SK-N-DZ (cell line): ENCODE results near the gene OXCT1.
"Not testable (repeated sequence)": the region's sequence is repeated elsewhere in the genome, so short reads cannot be mapped to it uniquely, and the experiment has no call there.

Source experiments
- DNase-seq: peaks from one replicate; pipeline ENCODE4 v3.0.0-alpha.2; 2015; ENCODE audit warnings: low spot score

Gene OXCT1

DNA sequence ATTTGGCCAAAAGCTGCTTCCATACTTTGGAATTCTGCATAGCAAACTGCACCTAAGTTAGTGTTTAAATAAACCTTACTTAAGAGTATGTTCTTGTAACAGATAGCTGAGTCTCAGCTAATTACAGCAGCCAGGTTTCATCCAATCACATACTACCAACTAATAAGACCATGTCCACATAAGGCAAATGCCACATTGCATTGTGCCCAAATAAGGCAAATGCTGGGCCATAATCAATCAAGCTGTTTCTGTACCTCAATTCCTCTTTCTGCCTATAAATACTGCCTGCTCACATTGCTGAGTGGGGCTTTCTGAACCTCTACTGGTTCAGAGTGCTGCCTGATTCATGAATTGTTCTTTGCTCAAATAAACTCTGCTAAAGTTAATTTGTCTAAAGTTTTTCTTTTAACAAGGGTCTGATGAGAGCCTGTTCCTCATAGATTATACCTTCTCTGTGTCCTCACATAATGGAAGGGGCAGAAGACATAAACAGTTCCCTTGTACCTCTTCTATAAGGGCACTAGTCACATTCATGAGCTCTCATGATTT lies 4.4 kb upstream of the OXCT1 start:
- DNase-seq = no peak

DNA sequence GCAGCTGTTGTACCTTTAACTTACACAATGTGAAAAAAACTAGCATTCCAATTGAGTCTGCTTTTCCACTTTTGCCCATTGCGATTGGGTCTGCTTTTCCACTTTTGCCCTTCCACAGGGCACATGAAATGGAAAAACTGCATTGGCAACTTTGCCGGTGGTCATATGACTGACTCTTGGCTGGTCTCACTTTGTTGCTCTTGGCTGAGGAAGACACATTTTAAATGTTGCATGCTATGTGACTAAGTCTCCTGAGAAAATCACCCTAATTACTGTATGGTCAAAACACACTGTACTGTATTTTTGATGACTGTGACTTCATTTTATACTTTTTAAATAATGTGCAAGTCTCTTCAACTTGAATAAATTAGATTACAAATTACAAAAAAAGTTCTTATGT lies 1.6 kb upstream of the OXCT1 start:
- DNase-seq = no peak

DNA sequence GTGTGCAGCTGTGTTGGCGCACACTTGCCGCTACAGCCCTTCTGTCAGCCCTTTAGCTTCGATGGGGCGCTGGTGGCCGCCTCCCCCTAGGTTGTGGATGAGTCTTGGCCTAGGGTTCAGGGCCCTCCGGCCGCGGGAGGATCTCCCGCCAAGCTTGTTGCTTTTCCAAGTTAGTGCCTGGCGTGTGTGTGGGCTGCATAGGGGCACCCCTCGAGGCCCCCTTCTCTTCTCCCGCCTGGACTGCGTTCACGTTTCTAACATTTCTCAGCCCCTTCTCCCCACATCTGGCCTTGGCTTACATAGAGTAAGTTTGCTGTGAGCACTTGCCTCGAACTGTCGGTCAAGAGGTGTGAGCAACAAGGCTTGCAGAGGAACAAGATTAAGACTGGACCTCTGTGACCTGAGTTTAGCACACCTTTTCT lies 413 bp upstream of the OXCT1 start:
- no peak for DNase-seq

DNA sequence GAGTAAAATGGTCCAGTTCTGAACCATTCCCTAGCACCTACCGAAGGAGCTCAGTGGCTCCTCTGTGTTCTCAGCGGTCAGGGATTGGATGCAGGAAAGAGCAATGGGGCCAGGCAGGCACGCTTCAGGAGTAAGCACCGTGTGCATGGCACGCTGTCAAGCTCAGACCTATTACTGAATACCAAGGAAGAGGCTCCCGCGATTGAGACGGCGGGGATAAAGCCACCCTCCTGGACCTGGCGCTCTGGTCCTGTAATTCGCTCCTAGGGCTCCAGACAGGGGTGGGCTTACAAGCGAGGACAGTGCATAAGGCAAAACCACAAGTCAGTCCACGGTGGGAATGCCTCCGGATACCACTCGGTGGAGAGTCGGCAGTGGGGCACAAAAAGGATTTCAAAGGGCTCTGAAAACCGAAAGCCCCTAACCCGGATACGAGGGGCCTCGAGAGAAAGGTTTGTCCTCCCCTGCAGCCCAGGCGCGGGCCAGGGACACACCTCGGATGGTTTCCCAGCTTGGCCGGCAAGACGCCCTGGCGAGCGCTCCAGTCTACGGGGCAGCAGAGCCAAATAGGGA lies 988 bp downstream of the OXCT1 start:
- DNase-seq = peak; percentile 60

DNA sequence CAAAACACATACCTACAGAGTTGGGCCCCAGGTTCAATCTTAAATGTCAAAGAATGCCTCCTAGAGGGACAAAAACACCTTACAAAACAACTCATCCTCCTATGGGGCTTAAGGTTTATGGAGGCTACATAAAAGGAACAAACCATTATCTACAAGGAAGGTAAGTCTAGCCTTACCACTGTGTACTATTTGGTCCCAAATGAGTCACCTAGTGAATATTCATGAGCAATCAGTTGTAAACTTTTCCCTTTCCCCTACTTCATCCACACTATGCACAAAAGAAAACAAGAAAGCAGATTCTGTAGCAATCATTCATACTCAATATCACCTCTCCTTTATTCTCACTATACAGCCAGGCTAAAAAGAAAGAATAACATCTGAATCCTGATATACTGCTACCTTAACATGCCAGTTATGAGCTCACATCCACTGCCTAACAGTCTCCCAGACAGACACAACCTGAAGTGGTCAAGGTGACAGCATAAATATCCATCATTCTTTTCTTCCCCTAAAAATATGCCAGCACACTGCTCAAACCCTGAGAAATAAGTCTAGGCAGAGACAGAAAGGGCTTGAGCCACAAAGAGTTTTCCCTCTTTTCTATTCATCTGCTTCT lies 6.2 kb downstream of the OXCT1 start:
- no peak for DNase-seq

DNA sequence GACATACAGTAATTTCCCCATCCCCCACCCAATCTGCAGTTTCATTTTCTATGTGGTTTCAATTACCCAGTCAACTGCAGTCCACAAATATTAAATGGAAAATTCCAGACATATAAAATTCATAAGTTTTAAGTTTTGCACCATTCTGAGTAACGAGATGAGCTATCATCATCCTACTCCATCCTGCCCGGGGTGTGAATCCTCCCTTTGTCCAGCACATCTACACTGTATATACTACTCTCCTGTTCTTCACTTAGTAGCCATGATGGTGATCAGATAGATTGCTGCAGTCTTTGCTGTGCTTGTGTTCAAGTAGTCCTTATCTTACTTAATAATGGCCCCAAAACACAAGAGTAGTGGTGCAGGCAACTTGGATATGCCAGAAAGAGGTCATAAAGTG lies 11.3 kb downstream of the OXCT1 start:
- DNase-seq = no peak

DNA sequence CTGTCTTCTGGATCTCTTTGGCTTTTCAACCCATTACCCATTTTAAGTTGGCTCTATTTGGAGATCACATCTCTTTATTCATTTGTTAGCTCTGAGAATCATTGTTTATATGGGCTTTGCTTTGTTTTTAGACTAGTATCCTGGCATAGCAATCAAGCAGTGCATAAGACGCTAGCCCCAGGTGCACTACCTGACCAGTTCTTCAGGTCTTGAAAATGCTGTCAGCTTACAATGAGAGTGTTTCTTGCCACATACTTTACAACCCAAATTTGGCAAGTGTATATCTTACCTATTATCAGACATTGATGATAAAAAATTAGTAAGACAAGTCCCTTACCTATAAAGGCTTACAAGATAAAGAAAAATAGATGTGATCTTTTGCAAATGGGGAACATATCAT lies 12.2 kb downstream of the OXCT1 start:
- DNase-seq = no peak

DNA sequence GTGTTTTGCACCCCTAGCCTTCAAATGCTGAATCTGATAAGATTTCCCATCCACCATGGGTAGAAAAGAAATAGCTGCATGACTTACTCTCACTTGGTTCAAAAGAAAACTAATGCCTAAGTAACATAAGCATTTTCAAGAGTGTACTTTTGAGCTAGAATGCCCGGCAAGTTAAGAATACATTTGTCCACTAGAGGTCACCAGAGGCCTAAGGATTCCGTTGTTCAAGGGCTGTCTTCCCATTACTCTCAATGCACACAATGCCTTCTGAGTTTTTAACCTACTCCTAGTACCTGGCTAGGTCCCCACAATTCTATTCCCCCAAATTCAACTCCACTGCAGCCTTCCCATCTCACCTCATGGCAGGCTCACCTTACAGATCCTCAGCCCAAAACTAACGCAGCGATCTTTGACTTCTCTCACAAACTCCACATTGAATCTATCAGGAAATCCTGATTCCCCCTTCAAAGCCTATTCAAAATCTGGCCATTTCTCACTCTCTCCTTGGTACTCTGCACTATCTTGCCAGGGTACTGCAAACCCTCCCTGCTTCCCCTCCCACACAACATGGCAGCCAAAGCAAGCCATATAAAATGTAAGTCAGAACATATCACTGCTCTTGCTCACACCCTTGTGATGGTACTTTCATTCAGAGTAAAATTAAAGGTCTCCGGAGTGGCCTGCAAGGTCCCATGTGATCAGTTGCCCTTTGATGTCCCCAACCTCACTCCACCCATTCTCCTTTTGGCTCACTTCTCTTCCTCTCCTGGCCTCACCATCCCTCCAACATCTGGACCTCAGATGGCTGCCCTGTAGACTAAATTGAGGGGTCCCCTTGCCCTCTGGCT lies 13.4 kb downstream of the OXCT1 start:
- DNase-seq = peak; percentile 62

DNA sequence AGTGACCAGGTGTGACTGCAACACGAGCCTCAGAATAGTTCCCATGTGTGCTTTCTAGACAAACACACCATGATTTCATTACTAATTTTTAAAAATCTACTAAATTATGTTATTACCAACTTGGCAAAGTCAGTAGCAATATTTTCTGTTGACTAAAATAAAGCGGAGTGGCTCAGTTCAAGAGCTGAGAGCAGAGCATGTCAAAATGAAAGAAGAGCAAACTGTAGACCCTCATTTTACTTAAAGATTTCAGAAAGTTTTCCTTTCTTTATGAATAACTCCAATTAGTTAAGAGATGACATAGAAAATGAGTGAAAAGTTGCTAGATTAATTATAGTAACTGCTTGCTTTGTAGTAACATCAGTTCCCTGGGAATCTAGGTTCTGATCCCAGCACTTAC lies 17.9 kb downstream of the OXCT1 start:
- DNase-seq = no peak

DNA sequence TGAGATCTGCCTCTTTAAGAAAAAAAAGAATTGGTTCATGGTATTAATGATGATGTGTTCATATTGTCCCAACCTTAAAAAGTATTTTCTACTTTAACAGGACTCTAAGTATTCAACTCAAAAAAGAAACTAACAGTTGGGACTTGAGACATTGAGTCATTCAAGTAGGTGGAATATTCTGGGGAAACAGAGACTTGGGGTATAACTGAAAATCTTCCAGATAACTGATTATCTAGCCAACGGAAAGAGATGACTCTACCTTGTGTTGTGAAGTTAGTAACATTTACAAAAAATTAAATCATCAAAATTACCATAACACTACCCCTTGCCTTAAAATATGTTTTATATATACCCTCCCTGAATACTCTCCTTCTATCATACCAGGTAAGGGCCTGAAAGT lies 19.1 kb downstream of the OXCT1 start:
- DNase-seq = no peak

DNA sequence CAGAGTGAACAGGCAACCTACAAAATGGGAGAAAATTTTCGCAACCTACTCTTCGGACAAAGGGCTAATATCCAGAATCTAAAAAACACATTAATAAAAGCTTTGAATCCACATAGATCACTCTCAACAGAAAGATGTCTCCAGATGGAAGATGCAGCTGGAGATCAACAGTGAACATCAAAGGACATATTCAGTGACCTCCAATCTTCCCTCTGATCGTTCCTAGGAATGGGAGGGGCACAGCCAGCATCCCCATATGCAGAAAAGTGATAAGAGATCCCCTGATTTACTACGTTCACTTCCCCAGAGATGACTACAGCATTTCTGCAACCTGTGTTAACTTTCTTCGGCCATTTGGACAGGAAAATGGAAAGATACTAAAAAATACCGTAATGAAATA lies 21.2 kb downstream of the OXCT1 start:
- no peak for DNase-seq

DNA sequence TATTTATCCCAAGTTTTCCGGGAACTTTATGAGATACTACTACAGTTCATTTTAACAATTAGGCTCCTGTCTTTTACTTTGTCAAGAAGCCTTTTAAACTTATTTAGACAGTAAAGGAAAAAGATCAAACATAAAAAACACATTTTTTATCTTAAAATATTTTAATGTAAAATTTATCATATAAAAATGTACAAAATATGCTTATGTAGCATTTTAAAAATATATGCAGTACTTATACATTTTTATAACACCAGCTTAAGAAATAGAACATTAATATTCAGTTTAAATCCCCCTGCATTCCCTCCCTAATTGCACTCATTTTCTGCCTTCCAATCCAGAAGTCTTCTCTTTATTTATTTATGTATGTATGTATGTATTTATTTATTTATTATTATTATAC lies 24.5 kb downstream of the OXCT1 start:
- not testable (repeated sequence) for DNase-seq

DNA sequence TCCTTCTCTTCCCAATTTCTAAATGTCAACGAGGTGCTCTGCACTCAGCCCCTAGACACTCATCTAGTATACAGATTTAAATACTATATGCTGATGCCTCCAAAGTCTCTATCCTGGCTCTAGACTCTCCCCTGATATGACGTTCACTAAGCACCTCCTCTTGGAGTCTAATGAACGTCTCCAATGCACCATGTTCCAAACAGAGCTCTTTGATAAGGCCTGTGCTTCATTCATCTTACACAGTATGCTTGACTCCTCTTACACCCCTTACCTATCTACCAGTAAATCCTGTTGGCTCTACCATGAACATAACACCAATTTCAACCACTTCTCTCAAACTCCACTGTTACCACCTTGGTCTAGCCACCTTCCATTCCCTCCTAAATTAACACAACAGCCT lies 25.7 kb downstream of the OXCT1 start:
- no peak for DNase-seq

DNA sequence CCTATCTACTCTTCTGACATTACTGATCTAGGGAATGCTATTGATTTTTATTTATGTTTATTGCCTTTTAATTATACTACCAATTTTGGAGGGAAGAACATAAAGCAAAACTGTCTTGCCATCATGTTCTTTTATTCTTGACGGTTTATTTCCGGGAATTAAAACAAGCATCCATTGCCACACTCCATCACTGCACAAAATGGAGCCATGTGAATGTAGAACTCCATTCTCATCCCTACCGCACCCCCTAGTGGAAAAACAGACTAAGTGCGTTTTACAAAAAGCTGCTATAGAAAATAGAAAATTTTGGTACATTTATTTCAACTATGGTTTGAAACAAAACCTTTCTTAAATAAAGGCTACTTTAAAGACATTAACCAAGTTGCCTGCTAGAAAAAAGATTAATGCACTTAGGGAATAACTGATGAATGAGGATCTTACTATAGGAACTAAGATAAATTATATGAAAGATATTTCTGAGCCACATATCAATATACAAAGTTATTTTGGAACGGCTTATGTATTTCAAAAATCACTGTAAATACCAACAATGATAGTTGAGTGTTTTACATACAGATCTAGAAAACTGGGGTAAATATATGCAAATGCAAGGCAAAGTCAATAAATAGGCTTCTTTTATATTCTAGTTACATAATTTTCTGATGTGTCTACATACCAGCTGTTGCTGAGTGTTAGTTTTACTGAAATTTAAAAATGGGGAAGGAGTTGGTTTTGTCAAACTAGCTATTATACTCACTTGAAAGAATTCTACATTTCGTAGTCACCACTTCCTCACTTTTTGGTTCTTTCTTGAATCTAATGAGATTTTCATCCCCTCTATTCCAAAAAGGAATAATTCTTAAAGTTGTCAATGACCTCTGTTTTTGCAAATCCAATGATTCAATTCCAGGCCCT lies 26.5 kb downstream of the OXCT1 start:
- DNase-seq = peak; percentile 56

DNA sequence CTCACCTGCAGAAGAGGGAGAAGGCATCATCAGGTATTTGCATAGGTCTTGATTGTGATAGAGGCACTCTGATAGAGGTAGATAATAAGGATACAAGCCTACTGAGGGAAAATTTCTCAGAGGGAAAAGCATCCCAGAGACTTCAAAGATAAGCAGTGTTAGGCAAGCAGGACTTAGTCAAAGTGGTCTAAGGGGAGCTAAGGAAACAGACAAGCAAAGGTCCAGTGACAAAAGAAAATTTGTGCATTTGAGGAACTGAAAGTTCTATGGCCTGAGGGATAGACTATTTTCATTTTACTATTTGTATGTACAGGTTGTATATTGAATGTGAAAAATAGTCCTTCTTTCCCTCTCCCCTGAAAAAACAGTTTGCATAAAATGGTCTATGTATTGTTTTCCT lies 27.4 kb downstream of the OXCT1 start:
- DNase-seq = no peak

DNA sequence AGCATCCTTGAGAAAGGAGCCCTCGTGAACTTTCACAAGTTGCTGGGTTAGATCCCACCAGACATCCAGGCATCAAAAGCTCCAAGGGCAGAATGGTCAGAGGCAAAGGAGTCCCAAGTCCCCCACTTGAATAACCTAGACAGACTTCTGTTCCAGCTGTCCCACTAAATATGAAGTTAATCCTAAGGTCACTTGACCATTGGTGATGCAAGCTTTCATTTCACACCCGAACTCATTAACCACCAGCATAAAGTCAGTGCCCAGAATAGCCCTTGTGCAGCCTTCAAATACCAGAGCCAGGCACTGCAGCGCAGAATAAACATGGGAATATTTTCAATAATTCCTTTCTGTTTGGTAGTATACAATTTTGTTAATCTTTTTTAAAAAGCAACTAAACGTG lies 28.9 kb downstream of the OXCT1 start:
- DNase-seq = no peak

DNA sequence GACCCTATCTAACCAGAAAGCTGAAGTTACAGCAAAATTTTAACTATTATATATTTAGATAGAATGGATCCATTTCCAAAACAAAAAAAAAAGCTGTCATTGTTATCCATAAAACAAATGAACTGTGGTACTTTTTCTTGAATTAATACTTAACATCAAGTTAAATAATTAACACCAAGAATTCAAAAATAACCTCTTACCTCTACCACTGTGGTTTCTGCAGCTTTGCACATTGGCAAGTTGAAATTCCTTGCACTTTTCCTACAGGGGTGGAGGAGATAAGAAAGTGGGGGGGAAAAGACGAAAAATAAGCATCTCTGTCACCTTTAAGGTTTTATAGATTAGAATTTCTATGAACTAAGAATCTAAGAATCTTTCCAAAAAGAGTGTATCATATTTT lies 30.0 kb downstream of the OXCT1 start:
- no peak for DNase-seq

DNA sequence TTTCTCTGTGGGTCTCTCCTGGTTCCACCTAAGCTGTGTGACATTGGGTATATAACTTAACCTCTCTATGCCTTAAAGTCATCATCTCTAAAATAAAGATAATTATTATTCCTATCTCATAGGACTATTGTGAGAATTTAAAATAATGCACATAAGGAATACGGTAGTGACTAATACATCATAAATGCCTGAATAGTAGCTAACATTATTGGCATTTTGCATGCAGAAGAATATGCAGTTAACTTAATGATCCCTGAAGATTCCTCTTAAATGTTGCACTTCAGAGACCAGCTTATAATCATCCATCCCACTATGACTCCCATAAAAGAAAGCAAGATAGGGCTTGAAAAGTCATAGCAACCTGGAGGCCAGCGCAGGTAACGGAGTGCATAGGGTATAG lies 32.4 kb downstream of the OXCT1 start:
- no peak for DNase-seq

DNA sequence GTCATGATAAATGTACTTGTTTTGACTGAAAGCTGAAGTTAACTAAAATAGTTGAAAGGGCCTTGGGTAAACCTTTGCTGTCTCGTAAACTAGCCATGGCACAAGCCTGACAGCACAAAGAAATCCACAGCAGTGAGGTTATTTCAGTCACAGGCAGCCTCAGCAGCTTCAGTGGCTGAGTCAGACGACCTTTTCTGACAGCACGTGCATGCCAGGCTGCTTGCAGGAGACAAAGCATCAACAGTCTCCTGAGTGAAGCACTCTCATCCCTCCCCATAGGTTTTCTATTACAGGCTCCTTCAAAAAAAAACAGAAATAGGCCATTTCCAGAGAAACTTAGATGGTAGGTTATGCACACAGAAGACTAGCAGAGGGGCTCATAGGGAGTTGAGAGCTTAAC lies 34.6 kb downstream of the OXCT1 start:
- no peak for DNase-seq

DNA sequence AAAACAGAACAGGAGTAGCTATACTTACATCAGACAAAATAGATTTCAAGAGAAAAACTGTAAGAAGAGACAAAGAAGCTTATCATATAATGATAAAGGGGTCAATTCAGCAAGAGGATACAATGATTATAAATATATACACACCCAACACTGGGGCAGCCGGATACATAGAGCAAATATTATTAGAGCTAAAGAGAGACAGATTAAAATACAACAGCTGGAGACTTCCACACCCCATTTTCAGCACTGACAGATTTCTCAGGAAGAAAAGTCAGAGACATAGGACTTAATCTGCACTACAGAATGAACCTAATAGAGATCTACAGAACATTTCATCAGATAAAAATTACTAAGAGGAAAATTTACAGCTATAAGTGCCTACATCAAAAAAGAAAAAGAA lies 35.7 kb downstream of the OXCT1 start:
- no peak for DNase-seq

DNA sequence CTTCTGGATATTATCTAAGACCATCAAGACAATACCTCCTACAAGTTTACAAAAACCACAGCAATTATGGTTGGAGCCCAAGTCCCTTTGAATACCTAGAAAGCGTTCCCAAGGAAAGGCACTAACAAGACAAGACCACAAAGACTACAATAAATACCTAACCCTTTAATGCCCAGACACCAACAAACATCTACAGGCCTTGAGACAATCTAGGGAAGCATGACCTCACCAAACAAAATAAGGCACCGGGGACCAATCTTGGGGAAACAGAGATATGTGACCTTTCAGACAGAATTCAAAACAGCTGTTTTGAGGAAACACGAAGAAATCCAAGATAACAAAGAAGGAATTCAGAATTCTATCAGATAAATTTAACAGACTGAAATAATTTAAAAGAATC lies 37.8 kb downstream of the OXCT1 start:
- no peak for DNase-seq

DNA sequence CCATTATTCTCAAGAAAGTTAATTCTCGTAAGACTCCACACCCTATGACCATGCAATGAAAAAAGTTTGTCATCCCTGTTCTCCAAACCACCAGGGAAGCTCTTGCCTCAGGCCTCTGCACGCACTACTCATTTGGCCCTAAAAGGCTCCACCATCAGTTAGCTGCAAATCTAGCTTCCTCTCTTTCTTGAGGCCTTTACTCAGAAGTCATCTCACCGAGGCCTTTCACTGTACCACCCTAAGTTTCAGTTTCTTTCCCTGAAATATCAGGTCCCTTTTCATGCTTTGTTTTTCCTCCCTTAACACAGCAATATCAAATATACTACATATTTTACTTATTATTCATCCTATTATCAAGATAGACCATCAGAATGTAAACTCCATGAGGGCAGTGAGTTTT lies 39.1 kb downstream of the OXCT1 start:
- DNase-seq = no peak
